RCC 7860 (cell line): ENCODE measurements around the gene LYPLAL1.
"Not testable (repeated sequence)": the region's sequence is repeated elsewhere in the genome, so short reads cannot be mapped to it uniquely, and the experiment has no call there.

Experiments used
- DNase-seq: peaks from one replicate; pipeline ENCODE4 v3.0.0-alpha.2; 2015; ENCODE audit warnings: low spot score
- FAIRE-seq: peaks from 2 replicates; lab custom pipeline; 2012; peaks lifted over from hg19 to GRCh38; lab: Jason Lieb, UNC

LYPLAL1 gene

GRCh38 chr1:219161371-219161770 lies 12.3 kb upstream of the LYPLAL1 start:
- DNase-seq (no peak), FAIRE-seq (no peak)

- no peak for FAIRE-seq
- DNase-seq, result no peak
Observed at GRCh38 chr1:219163401-219163954, 10.2 kb upstream of the LYPLAL1 start.

- no peak for DNase-seq
- FAIRE-seq, result no peak
Observed at GRCh38 chr1:219171192-219171935, 2.3 kb upstream of the LYPLAL1 start.

- FAIRE-seq (no peak), DNase-seq (no peak)
Observed at GRCh38 chr1:219172821-219173220, 857 bp upstream of the LYPLAL1 start.

GRCh38 chr1:219173434-219173757 lies 282 bp upstream of the LYPLAL1 start:
- DNase-seq, result no peak
- no peak for FAIRE-seq

GRCh38 chr1:219174460-219175211 lies 958 bp downstream of the LYPLAL1 start:
- DNase-seq (peak; percentile 23), FAIRE-seq (no peak)

GRCh38 chr1:219175212-219175564 lies 1.5 kb downstream of the LYPLAL1 start:
- DNase-seq (no peak), FAIRE-seq (no peak)

GRCh38 chr1:219176168-219176567 lies 2.5 kb downstream of the LYPLAL1 start:
- no peak for DNase-seq
- FAIRE-seq, result no peak

GRCh38 chr1:219177363-219177762 lies 3.7 kb downstream of the LYPLAL1 start:
- FAIRE-seq, result no peak
- DNase-seq, result no peak

- no peak for DNase-seq
- FAIRE-seq, result no peak
Observed at GRCh38 chr1:219177940-219178339, 4.3 kb downstream of the LYPLAL1 start.

- FAIRE-seq (no peak), DNase-seq (no peak)
Observed at GRCh38 chr1:219179293-219179692, 5.6 kb downstream of the LYPLAL1 start.

GRCh38 chr1:219184337-219184736 lies 10.7 kb downstream of the LYPLAL1 start:
- no peak for DNase-seq
- FAIRE-seq, result peak; percentile 28

- FAIRE-seq (no peak), DNase-seq (no peak)
Observed at GRCh38 chr1:219185486-219186117, 11.9 kb downstream of the LYPLAL1 start.

GRCh38 chr1:219188331-219188803 lies 14.7 kb downstream of the LYPLAL1 start:
- DNase-seq (peak; percentile 17), FAIRE-seq (peak; percentile 93)

- FAIRE-seq (no peak), DNase-seq (peak; percentile 27)
Observed at GRCh38 chr1:219189021-219189824, 15.5 kb downstream of the LYPLAL1 start.

- FAIRE-seq (no peak), DNase-seq (no peak)
Observed at GRCh38 chr1:219189952-219190351, 16.3 kb downstream of the LYPLAL1 start.

GRCh38 chr1:219190605-219191004 lies 16.9 kb downstream of the LYPLAL1 start:
- FAIRE-seq, result peak; percentile 53
- no peak for DNase-seq

GRCh38 chr1:219195833-219196232 lies 22.2 kb downstream of the LYPLAL1 start:
- not testable (repeated sequence) for FAIRE-seq, DNase-seq

- FAIRE-seq (no peak), DNase-seq (no peak)
Observed at GRCh38 chr1:219201656-219202055, 28.0 kb downstream of the LYPLAL1 start.

- DNase-seq, result no peak
- FAIRE-seq, result no peak
Observed at GRCh38 chr1:219202567-219202966, 28.9 kb downstream of the LYPLAL1 start.

GRCh38 chr1:219206350-219206749 lies 32.7 kb downstream of the LYPLAL1 start:
- no peak for DNase-seq
- no peak for FAIRE-seq
